HUES64 (cell line): ENCODE data around the gene RCC2.

Source experiments
- H3K27ac ChIP-seq: 2 replicates; pipeline ENCODE4 v1.7.0; 2013; ENCODE audit warnings: low read depth, low read length, inconsistent platforms
- H3K27me3 ChIP-seq: 2 replicates; pipeline ENCODE4 v1.6.1; 2013; ENCODE audit warnings: mild to moderate bottlenecking, low read length; ENCODE audit not compliant: insufficient read depth
- H3K36me3 ChIP-seq: 2 replicates; pipeline ENCODE4 v1.6.1; 2013; ENCODE audit warnings: mild to moderate bottlenecking, low read length; ENCODE audit not compliant: insufficient read depth
- H3K4me1 ChIP-seq: 2 replicates; pipeline ENCODE4 v1.6.1; 2013; ENCODE audit warnings: mild to moderate bottlenecking, low read length, moderate library complexity; ENCODE audit not compliant: insufficient read depth
- H3K4me3 ChIP-seq: 2 replicates; pipeline ENCODE4 v1.5.1; 2013; ENCODE audit warnings: mild to moderate bottlenecking, low read length, moderate library complexity
- H3K9ac ChIP-seq: 2 replicates; pipeline ENCODE4 v1.6.1; 2013; ENCODE audit warnings: mild to moderate bottlenecking, low read depth, low read length
- H3K9me3 ChIP-seq: 2 replicates; pipeline ENCODE4 v1.6.1; 2013; ENCODE audit warnings: low read depth, low read length; ENCODE audit not compliant: insufficient read depth
- WGBS: fragments of 150-250, 120-280 bp; methylation state at CpG from one replicate; pipeline ENCODE4 v1.1.7; 2013; ENCODE audit warnings: missing lambda C conversion rate; 5-methylcytosine and 5-hydroxymethylcytosine counted together

The RCC2 gene

GRCh38 chr1:17434016-17434415, 5.5 kb downstream of the RCC2 start:
- WGBS, result 14% methylated on average over 2 of the region's 3 CpGs
- H3K9ac ChIP-seq, result peak overlapping the region; percentile 21; the same call in 1 of the 2 replicates
- H3K4me1 ChIP-seq, result peaks cover 53% of the 10 kb centered on the region
- H3K27me3 ChIP-seq, result no peaks in the 10 kb centered on the region
- H3K36me3 ChIP-seq, result peaks cover 69% of the 10 kb centered on the region
- H3K9me3 ChIP-seq, result no peaks in the 10 kb centered on the region
- H3K4me3 ChIP-seq, result peak overlapping the region; percentile 18
- peak overlapping the region; percentile 89 for H3K27ac ChIP-seq

GRCh38 chr1:17433261-17433660, 6.2 kb downstream of the RCC2 start:
- Histone ChIP-seq H3K9me3 (no peaks in the 10 kb centered on the region), H3K27me3 (no peaks in the 10 kb centered on the region), H3K4me3 (no peak overlapping the region), H3K9ac (0 out of 2 replicates have a peak overlapping the region, but pooled peaks have one; percentile 18), H3K27ac (peak overlapping the region; percentile 89), H3K36me3 (peaks cover 77% of the 10 kb centered on the region), H3K4me1 (peaks cover 61% of the 10 kb centered on the region)
- WGBS, result 92% methylated on average over 13 of the region's 13 CpGs

- no peak overlapping the region for H3K4me3 ChIP-seq
- H3K9me3 ChIP-seq, result no peaks in the 10 kb centered on the region
- H3K4me1 ChIP-seq, result peaks cover 66% of the 10 kb centered on the region
- peak overlapping the region; percentile 34 for H3K27ac ChIP-seq
- H3K9ac ChIP-seq, result no peak overlapping the region
- no peaks in the 10 kb centered on the region for H3K27me3 ChIP-seq
- WGBS, result 92% methylated on average over 3 of the region's 3 CpGs
- H3K36me3 ChIP-seq, result peaks cover 85% of the 10 kb centered on the region
Measured at GRCh38 chr1:17432412-17432811, 7.1 kb downstream of the RCC2 start.

- Histone ChIP-seq H3K27ac (peak overlapping the region; percentile 46), H3K36me3 (peaks cover 88% of the 10 kb centered on the region), H3K9me3 (no peaks in the 10 kb centered on the region), H3K9ac (no peak overlapping the region; the same call in 1 of the 2 replicates), H3K4me3 (no peak overlapping the region), H3K4me1 (peaks cover 36% of the 10 kb centered on the region), H3K27me3 (no peaks in the 10 kb centered on the region)
- 93% methylated on average over 9 of the region's 9 CpGs for WGBS
Measured at GRCh38 chr1:17429183-17429582, 10.3 kb downstream of the RCC2 start.

- Histone ChIP-seq H3K4me1 (peaks cover 27% of the 10 kb centered on the region), H3K27ac (peak overlapping the region; percentile 60; the same call in 1 of the 2 replicates), H3K27me3 (no peaks in the 10 kb centered on the region), H3K4me3 (no peak overlapping the region), H3K9ac (no peak overlapping the region), H3K9me3 (no peaks in the 10 kb centered on the region), H3K36me3 (peaks cover 89% of the 10 kb centered on the region)
- 88% methylated on average over 21 of the region's 21 CpGs for WGBS
Measured at GRCh38 chr1:17427696-17428660, 11.5 kb downstream of the RCC2 start.

GRCh38 chr1:17425806-17426600, 13.5 kb downstream of the RCC2 start:
- Histone ChIP-seq H3K9ac (no peak overlapping the region; the same call in 1 of the 2 replicates), H3K4me1 (peaks cover 25% of the 10 kb centered on the region), H3K36me3 (peaks cover 90% of the 10 kb centered on the region), H3K9me3 (no peaks in the 10 kb centered on the region), H3K27me3 (no peaks in the 10 kb centered on the region), H3K4me3 (no peak overlapping the region), H3K27ac (no peak overlapping the region)
- WGBS, result 94% methylated on average over 18 of the region's 18 CpGs

GRCh38 chr1:17423781-17424245, 15.7 kb downstream of the RCC2 start:
- no peaks in the 10 kb centered on the region for H3K9me3 ChIP-seq
- peaks cover 11% of the 10 kb centered on the region for H3K4me1 ChIP-seq
- peaks cover 97% of the 10 kb centered on the region for H3K36me3 ChIP-seq
- H3K4me3 ChIP-seq, result no peak overlapping the region
- H3K27ac ChIP-seq, result no peak overlapping the region
- 94% methylated on average over 13 of the region's 13 CpGs for WGBS
- H3K27me3 ChIP-seq, result no peaks in the 10 kb centered on the region
- H3K9ac ChIP-seq, result no peak overlapping the region

GRCh38 chr1:17422461-17422860, 17.0 kb downstream of the RCC2 start:
- WGBS, result 87% methylated on average over 7 of the region's 7 CpGs
- Histone ChIP-seq H3K36me3 (peaks cover 97% of the 10 kb centered on the region), H3K27ac (no peak overlapping the region), H3K4me1 (no peaks in the 10 kb centered on the region), H3K4me3 (no peak overlapping the region), H3K27me3 (no peaks in the 10 kb centered on the region), H3K9ac (no peak overlapping the region), H3K9me3 (no peaks in the 10 kb centered on the region)

- H3K4me3 ChIP-seq, result no peak overlapping the region
- H3K4me1 ChIP-seq, result no peaks in the 10 kb centered on the region
- H3K27ac ChIP-seq, result no peak overlapping the region
- WGBS, result 90% methylated on average over 6 of the region's 6 CpGs
- no peak overlapping the region for H3K9ac ChIP-seq
- peaks cover 95% of the 10 kb centered on the region for H3K36me3 ChIP-seq
- H3K27me3 ChIP-seq, result no peaks in the 10 kb centered on the region
- H3K9me3 ChIP-seq, result no peaks in the 10 kb centered on the region
Measured at GRCh38 chr1:17420391-17420918, 19.0 kb downstream of the RCC2 start.

- 56% methylated on average over 42 of the region's 42 CpGs for WGBS
- Histone ChIP-seq H3K36me3 (peaks cover 95% of the 10 kb centered on the region), H3K27me3 (no peaks in the 10 kb centered on the region), H3K9me3 (no peaks in the 10 kb centered on the region), H3K9ac (no peak overlapping the region), H3K4me3 (no peak overlapping the region), H3K27ac (peak overlapping the region; percentile 48), H3K4me1 (no peaks in the 10 kb centered on the region)
Measured at GRCh38 chr1:17419626-17420328, 19.7 kb downstream of the RCC2 start.
